Breast epithelium (tissue), 4 donors: ENCODE results near the gene ARHGAP25. TPM values are rescaled to one million over a fixed set of nuclear protein-coding genes. Genes with fewer than 3 reads are reported as not detected.
A peak's percentile ranks its signal among the peaks of the same experiment; 100 is the strongest.

Experiments used
- DNase-seq, 2 donors: peaks; one replicate each; pipeline ENCODE4 v3.0.0-alpha.2; 2019; ENCODE audit warnings: low spot score in 2 of 2
- H3K27ac ChIP-seq, 2 donors: fragments of 200-600 bp; sonication (generic) in 1 of 2; one replicate each; pipeline ENCODE4 v1.5.1; 2016 to 2019; ENCODE audit warnings: mild to moderate bottlenecking in 1 of 2
- H3K27me3 ChIP-seq, 2 donors: fragments of 200-600 bp; sonication (generic) in 1 of 2; one replicate each; pipeline versions ENCODE4 v1.5.1 to v1.6.0; 2017 to 2019; ENCODE audit warnings: control low read depth in 1 of 2, mild to moderate bottlenecking in 1 of 2
- H3K36me3 ChIP-seq: fragments of 200-600 bp; one replicate; pipeline ENCODE4 v1.5.1; 2019
- H3K4me1 ChIP-seq, 2 donors: fragments of 200-600 bp; sonication (generic); one replicate each; pipeline ENCODE4 v1.5.1; 2016 to 2019; ENCODE audit warnings: control low read depth in 1 of 2
- H3K4me3 ChIP-seq, 3 donors: fragments of 200-600 bp; sonication (generic); 1 replicate in 2 of 3; 2 replicates in 1 of 3; pipeline ENCODE4 v1.5.1; 2016 to 2019; ENCODE audit warnings: mild to moderate bottlenecking in 3 of 3, moderate library complexity in 2 of 3
- H3K9me3 ChIP-seq, 2 donors: fragments of 200-600 bp; sonication (generic) in 1 of 2; one replicate each; pipeline ENCODE4 v1.5.1; 2016 to 2019; ENCODE audit warnings: control low read depth in 1 of 2
- CTCF ChIP-seq, 3 donors: fragments of 450-650 bp; IDR thresholded peaks; one replicate each; pipeline ENCODE4 v1.5.1; 2016 to 2017; ENCODE audit warnings: antibody characterized with exemption in 3 of 3, mild to moderate bottlenecking in 3 of 3, moderate library complexity in 3 of 3
- POLR2A ChIP-seq: fragments of 450-650 bp; IDR thresholded peaks from one replicate; pipeline ENCODE4 v1.6.1; 2016; ENCODE audit warnings: antibody characterized with exemption, mild to moderate bottlenecking, moderate library complexity
- POLR2AphosphoS5 ChIP-seq, 3 donors: sonication (generic); formaldehyde crosslinking; IDR thresholded peaks; one replicate each; pipeline ENCODE4 v1.6.1; 2017; ENCODE audit warnings: antibody characterized with exemption in 3 of 3
- intact Hi-C: fragments of 100-400 bp; cut with DNase I; formaldehyde crosslinking; loops from one replicate; pipeline ENCODE4 v1.15.1; 2023; ENCODE audit warnings: low total_unique reads
- total RNA-seq, 3 donors: library from RNA; depleted of rRNA; stranded (reverse); fragments of >200 nt; gene quantifications; one replicate each; pipeline ENCODE4 v1.1.0, GENCODE V29; 2016

ARHGAP25 gene
- total RNA-seq, 3 donors from 2014 or later, result 7.8 to 10.8 (median 9.5) TPM

DNA sequence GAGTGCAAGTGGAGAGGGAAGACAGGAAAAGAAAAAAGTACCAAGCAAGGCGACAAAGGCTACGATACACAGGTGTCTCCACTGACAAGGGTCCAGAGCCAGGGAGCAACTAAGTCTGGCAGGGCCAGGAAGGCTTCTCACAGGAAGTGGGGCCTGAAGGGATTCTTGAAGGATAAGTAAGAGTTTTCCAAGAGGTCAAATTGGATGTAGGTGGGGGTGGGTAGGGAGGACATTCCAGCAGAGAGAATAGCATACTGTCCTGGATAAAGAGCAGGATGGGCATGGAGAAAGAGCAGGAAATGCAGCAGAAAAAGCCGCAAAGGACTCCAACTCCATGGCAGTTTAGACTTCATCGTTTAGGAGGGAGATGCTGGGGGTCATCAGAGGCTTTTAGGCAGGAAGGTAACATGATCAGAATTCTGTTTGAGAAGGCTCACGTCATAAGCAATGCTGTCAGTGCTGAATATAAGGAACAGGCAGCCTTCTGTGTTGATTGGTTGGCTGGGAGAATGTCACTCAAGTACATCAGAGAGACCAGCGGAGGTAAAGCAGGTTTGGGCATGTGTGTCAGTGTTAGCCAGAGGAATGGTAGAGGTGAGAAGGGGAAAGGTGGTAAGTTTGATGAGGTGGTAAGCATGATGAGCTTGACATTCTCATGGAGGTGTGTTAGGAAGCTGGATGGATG is 35.1 kb downstream of the ARHGAP25 start:
- Histone ChIP-seq H3K27ac (peak overlapping the region; percentile 1 to 69), H3K4me3 (no peak overlapping the region), H3K9me3 (no peaks in the 10 kb centered on the region), H3K36me3 (no peaks in the 10 kb centered on the region), H3K4me1 (no peaks in the 10 kb centered on the region), H3K27me3 (no peaks in the 10 kb centered on the region)
- intact Hi-C loops, result loop anchor here (5.0 kb wide), 1 partner anchor 143 kb away; no protein-coding TSS in a partner anchor
- no peak for DNase-seq
- TF ChIP-seq CTCF (IDR thresholded peaks at IDR 0.05), result no peak
- no peak for TF ChIP-seq POLR2A
- no peak for TF ChIP-seq POLR2AphosphoS5 (IDR thresholded peaks at IDR 0.05)

- intact Hi-C loops, result no loop called here
- Histone ChIP-seq H3K4me1 (no peaks in the 10 kb centered on the region), H3K9me3 (no peaks in the 10 kb centered on the region), H3K4me3 (no peak overlapping the region), H3K27ac (peak overlapping the region; percentile 1 to 69), H3K36me3 (no peaks in the 10 kb centered on the region), H3K27me3 (no peaks in the 10 kb centered on the region)
- DNase-seq, result no peak
- TF ChIP-seq CTCF (IDR thresholded peaks at IDR 0.05), result no peak
- TF ChIP-seq POLR2A, result no peak
- no peak for TF ChIP-seq POLR2AphosphoS5 (IDR thresholded peaks at IDR 0.05)
Observed at GRCh38 chr2:68770271-68771111, 35.9 kb downstream of the ARHGAP25 start.

DNA sequence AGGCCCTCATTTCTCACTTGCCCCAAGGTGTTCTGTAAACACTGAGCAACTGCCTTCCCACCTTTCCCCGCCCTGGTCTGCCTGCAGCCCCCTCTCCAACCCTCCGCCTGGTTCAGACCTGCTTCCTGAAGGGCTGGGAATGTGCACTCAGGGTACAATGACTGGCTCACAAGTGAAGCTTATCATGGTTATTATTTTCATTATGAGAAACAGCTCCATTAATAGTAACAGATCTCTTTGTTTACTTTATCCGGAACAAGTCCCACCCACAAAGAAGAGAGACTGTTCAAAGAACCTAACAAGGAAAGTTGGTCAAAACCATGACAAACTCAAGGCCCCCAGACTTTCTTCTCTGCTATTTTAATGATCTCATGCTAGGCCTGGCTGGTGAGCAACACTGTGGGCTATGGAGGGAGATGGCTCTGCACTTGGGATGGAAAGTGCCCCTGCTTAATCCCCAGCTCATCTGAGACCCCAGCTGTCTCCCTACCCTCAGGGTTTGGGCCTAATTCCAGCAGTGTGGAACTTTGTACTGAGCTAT is 36.7 kb downstream of the ARHGAP25 start:
- Histone ChIP-seq H3K4me3 (no peak overlapping the region), H3K27ac (peak overlapping the region; percentile 22 to 69), H3K9me3 (no peaks in the 10 kb centered on the region), H3K27me3 (no peaks in the 10 kb centered on the region), H3K4me1 (no peaks in the 10 kb centered on the region), H3K36me3 (no peaks in the 10 kb centered on the region)
- intact Hi-C loops, result no loop called here
- DNase-seq, result no peak
- no peak for TF ChIP-seq POLR2A

DNA sequence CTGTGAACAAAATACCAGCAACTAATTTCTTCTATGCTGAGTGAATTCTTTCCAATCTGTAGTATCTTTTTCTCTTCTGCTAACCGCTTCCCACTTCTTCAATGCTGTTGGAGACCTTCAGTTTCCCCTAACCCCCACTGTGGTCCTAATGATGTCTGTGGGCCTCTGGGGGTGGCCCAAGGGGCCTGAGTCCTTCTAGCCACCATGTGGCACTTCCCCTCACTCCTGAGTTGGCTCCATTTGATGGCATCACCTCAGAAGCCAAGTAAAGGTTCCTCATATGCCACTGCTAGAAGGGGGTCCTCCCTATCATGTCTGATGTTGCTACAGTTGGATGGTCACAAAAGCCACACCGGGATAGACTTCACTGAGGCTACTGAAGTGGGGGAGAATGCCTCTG is 37.5 kb downstream of the ARHGAP25 start:
- DNase-seq, result no peak
- Histone ChIP-seq H3K27me3 (no peaks in the 10 kb centered on the region), H3K4me3 (no peak overlapping the region), H3K4me1 (no peaks in the 10 kb centered on the region), H3K36me3 (no peaks in the 10 kb centered on the region), H3K9me3 (no peaks in the 10 kb centered on the region), H3K27ac (peak overlapping the region in 1 of 2 donors; percentile 22)
- TF ChIP-seq POLR2A (no peak), CTCF (IDR thresholded peaks at IDR 0.05) (no peak), POLR2AphosphoS5 (IDR thresholded peaks at IDR 0.05) (no peak)
- intact Hi-C loops, result loop anchor here (2.0 kb wide), 1 partner anchor 49 kb away; no protein-coding TSS in a partner anchor

- H3K4me3 ChIP-seq, result peak overlapping the region; percentile 34 to 68 (median 44)
Observed at GRCh38 chr2:68774569-68775271, 40.1 kb downstream of the ARHGAP25 start.

More at GRCh38 chr2:68774569-68775271, 40.1 kb downstream of the ARHGAP25 start:
- no peaks in the 10 kb centered on the region for H3K4me1 ChIP-seq
- peak overlapping the region; percentile 53 to 88 for H3K27ac ChIP-seq
- H3K9me3 ChIP-seq, result no peaks in the 10 kb centered on the region
- peak in 1 of 2 donors; percentile 43 for DNase-seq
- no peaks in the 10 kb centered on the region for H3K36me3 ChIP-seq
- intact Hi-C loops, result no loop called here
- TF ChIP-seq POLR2A (no peak), CTCF (IDR thresholded peaks at IDR 0.05) (no peak), POLR2AphosphoS5 (IDR thresholded peaks at IDR 0.05) (peak in 1 of 3 donors; percentile 27)
- no peaks in the 10 kb centered on the region for H3K27me3 ChIP-seq
